Posterior cingulate gyrus (tissue), 11 donors: Measurements from ENCODE around the gene HOXC12.

Source experiments
- DNase-seq, 10 donors: peaks; one replicate each; pipeline versions ENCODE4 v3.0.0 to v3.0.0-alpha.2; 2020 to 2021; ENCODE audit warnings: mixed read lengths in 3 of 10
- intact Hi-C: fragments of 100-400 bp; cut with DNase I; formaldehyde crosslinking; loops from one replicate; pipeline ENCODE4 v1.15.1; 2023

Gene HOXC12

GRCh38 chr12:54004063-54004840, 49.5 kb downstream of the HOXC12 start:
- intact Hi-C loops, result no loop called here

GRCh38 chr12:54004841-54005530, 50.3 kb downstream of the HOXC12 start:
- peak in 1 of 10 donors; percentile 20 for DNase-seq
- intact Hi-C loops, result no loop called here

More at GRCh38 chr12:54004063-54004840, 49.5 kb downstream of the HOXC12 start:
- peak in 1 of 10 donors; percentile 70 for DNase-seq

DNA sequence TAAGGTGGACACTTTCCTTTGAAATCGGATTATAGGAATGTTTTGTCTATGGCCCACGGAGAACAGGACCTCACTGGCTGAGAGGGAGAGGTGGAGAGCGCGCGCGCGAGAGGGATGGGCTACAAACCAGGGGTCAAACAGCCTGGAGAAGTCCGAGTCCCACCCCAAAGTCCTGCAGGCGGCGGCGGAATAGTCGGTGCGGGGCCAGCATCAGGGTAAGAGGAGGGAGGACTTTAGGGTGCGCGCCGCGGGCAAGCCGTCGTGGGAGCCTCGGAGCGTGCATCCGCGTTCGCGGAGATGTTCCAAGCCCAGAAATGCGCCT, 50.8 kb downstream of the HOXC12 start:
- DNase-seq, result no peak

GRCh38 chr12:54005853-54006558, 51.3 kb downstream of the HOXC12 start:
- peak; percentile 44 to 97 (median 82) for DNase-seq
- intact Hi-C loops, result loop anchor here (1.0 kb wide), 1 partner anchor 185 kb away; no protein-coding TSS in a partner anchor

More for the DNA sequence above, 50.8 kb downstream of the HOXC12 start:
- intact Hi-C loops, result no loop called here

GRCh38 chr12:54006559-54007220, 52.0 kb downstream of the HOXC12 start:
- no peak for DNase-seq
- intact Hi-C loops, result loop anchor here (1.0 kb wide), 1 partner anchor 185 kb away; no protein-coding TSS in a partner anchor

DNA sequence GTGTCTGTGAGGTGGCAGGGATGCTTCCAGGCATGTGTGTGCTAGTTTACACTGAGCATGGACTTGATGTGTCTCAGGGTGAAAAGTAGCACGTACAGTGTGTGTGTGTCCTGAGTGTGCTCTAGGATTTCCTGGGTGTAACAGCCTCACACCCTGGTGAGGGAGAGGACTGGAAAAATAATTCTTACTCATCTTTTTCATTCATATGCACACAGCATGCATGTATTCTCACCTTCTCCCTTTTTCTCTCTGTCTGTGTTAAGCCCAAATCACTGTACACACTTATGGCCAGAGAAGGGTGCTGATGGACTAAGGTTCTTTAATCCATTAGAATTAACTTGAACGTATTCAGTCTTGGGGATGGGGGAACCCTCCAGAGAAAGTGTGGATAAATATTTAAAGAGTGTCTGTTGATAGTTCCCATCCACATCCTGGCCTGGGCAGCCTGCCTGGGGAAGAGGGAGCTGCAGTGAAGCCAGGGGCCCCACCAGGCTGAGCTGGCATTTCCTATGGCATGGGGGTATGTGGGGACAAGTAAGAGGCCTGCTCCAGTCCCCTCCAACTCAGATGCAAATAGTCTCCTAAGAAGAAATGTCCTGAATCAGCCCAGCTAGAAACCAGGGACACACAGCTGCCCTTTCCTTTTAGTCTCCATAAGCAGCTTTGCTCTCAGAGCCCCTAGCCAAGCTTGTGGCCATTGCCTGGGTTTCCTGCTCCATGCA, 53.0 kb downstream of the HOXC12 start:
- intact Hi-C loops, result no loop called here
- no peak for DNase-seq

GRCh38 chr12:54008260-54008552, 53.5 kb downstream of the HOXC12 start:
- DNase-seq, result no peak
- intact Hi-C loops, result no loop called here
